Progenitor cell of endocrine pancreas (in vitro differentiated cells): ENCODE data around the gene DQX1. TPM values are rescaled to one million over a fixed set of nuclear protein-coding genes. Genes with fewer than 3 reads are reported as not detected.
A peak's percentile ranks its signal among the peaks of the same experiment; 100 is the strongest.
"Not testable (repeated sequence)": the region's sequence is repeated elsewhere in the genome, so short reads cannot be mapped to it uniquely, and the experiment has no call there.

Experiments
- DNase-seq: peaks from one replicate; pipeline ENCODE4 v3.0.0; 2021; ENCODE audit warnings: low spot score; ENCODE audit not compliant: unreplicated experiment
- H3K27ac Mint-ChIP-seq: 2 replicates; pipeline ENCODE4 v1.8.0; 2021; ENCODE audit warnings: mild to moderate bottlenecking, moderate library complexity, mixed read lengths
- H3K27me3 Mint-ChIP-seq: 2 replicates; pipeline ENCODE4 v1.8.0; 2021; ENCODE audit warnings: mixed read lengths
- H3K36me3 Mint-ChIP-seq: 2 replicates; pipeline ENCODE4 v1.8.0; 2022; ENCODE audit warnings: mixed read lengths; ENCODE audit not compliant: insufficient read depth
- H3K4me1 Mint-ChIP-seq: 2 replicates; pipeline ENCODE4 v1.8.0; 2021; ENCODE audit warnings: low read depth, mixed read lengths
- H3K4me3 Mint-ChIP-seq: 2 replicates; pipeline ENCODE4 v1.8.0; 2021; ENCODE audit warnings: low read depth, mild to moderate bottlenecking, moderate library complexity, mixed read lengths
- H3K9me3 Mint-ChIP-seq: 2 replicates; pipeline ENCODE4 v1.8.0; 2021; ENCODE audit warnings: low read depth, mixed read lengths
- total RNA-seq: library from RNA; stranded (reverse); gene quantifications from 2 replicates; pipeline ENCODE4 v1.2.1, GENCODE V29; 2021
- TF ChIP-seq, protein P1 (sequence below): fragments of 200-600 bp; sonication (generic); IDR thresholded peaks from one replicate; pipeline ENCODE4 v1.5.0; 2021; ENCODE audit warnings: antibody characterized with exemption, mild to moderate bottlenecking; ENCODE audit not compliant: unreplicated experiment

The DQX1 gene
- total RNA-seq, 1 donor from 2014 or later: 1.5 TPM

DNA sequence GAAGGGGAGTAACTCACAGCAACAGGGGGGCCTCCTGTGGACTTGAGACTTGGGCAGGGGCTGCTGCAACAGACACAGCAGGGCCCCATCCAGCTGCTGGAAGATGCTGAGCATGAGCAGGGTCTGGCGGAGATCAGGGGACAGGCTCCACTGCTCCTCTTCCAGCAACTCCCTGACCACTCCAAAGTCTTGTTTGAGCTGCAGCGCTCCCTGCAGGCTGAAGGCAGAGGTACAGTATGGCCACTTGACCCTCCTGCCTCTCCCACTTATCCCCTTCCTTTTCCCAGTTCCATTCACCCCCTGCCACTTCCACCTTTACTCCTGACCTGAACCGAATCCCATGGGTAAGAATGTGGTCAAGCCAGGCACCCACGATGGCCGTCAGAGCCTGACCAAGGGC is 51.1 kb downstream of the DQX1 start:
- Mint-ChIP-seq H3K9me3 (no peaks in the 10 kb centered on the region), H3K4me3 (no peak overlapping the region), H3K36me3 (peaks cover 9% of the 10 kb centered on the region), H3K27me3 (no peaks in the 10 kb centered on the region), H3K4me1 (peaks cover 14% of the 10 kb centered on the region), H3K27ac (no peak overlapping the region)
- TF ChIP-seq, protein P1, sequence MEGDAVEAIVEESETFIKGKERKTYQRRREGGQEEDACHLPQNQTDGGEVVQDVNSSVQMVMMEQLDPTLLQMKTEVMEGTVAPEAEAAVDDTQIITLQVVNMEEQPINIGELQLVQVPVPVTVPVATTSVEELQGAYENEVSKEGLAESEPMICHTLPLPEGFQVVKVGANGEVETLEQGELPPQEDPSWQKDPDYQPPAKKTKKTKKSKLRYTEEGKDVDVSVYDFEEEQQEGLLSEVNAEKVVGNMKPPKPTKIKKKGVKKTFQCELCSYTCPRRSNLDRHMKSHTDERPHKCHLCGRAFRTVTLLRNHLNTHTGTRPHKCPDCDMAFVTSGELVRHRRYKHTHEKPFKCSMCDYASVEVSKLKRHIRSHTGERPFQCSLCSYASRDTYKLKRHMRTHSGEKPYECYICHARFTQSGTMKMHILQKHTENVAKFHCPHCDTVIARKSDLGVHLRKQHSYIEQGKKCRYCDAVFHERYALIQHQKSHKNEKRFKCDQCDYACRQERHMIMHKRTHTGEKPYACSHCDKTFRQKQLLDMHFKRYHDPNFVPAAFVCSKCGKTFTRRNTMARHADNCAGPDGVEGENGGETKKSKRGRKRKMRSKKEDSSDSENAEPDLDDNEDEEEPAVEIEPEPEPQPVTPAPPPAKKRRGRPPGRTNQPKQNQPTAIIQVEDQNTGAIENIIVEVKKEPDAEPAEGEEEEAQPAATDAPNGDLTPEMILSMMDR: peak; percentile 28
- no peak for DNase-seq

DNA sequence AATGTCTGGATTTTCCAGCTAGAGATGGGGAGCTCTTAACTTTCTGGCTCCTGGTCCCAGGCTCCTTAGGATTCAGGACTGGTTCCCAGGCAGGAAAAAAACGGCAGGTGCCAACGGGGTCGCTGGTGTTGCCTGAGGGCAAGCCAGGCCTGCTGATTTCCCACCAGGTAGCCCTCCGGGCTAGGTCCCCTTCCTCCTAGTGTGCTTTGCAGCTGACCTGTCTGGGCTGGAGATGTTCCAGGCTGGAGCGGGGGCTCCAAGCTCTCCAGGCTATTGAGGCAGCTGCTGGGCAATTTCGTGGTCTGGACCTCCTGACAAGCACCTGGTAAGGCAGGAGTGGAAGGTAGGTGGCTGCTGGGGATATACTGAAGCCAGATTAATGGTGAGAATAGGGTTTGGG is 51.5 kb downstream of the DQX1 start:
- Mint-ChIP-seq H3K9me3 (no peaks in the 10 kb centered on the region), H3K27ac (no peak overlapping the region), H3K4me3 (no peak overlapping the region), H3K27me3 (no peaks in the 10 kb centered on the region), H3K4me1 (peaks cover 14% of the 10 kb centered on the region), H3K36me3 (peaks cover 9% of the 10 kb centered on the region)
- TF ChIP-seq, protein P1: no peak
- DNase-seq: no peak

DNA sequence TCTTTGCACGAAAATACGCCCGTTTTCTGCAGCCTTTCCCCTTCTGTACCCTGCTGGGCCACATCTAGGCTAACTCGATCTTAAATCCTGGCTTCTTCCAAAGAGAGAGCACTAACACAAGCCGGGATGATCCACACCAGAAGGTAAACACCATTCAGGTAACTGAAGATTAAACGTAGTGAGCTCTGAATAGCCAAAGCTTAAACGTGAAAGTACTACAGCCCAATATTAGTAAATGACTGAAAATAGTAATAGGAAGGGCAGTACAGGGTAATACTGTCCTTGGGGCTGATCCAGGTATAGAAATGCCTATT is 53.1 kb downstream of the DQX1 start:
- peak overlapping the region; percentile 86 for H3K4me3 Mint-ChIP-seq
- H3K9me3 Mint-ChIP-seq: no peaks in the 10 kb centered on the region
- no peaks in the 10 kb centered on the region for H3K27me3 Mint-ChIP-seq

DNA sequence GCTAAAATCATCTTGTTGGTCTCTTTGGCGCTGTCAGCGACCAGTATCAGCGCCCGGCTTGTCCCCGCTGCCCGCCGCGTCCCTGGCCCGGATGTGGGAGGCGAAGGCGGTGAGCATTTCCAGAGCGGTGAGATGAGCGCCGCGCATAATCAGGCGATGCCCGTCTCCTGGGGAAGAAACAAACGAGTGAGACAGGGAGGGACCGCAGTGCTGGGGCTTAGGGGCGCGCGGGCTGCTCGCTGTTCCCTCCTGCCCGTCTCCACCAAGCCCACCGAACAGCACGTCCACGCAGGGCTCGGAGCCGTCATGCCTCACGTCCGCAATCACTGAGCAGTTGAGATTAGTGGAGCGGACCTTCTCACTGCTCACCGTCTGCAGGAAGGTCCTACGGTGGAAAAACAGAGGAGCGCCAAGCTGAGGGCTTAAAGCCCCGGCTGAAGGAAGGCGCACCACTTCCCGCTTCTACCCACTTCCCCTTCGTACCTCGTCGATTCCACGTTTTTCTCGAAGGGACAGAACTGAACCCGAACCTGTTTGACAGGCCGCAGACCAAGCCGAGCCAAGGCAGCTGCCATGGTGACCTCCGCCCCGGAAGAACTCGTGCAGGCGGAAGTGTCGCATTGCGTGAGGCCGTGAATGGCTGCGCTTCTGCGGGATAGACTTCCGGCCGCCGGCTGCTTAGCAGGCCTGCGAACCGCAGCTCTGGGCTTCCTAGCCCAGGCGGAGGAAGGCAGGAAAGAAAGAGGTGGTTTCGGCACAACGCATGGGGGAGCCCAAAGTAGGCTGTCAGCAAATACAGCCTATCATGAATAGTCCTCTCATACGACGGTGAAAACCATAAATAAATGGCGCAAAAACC is 53.7 kb downstream of the DQX1 start, which contains the start of gene MRPL53:
Gene MRPL53, minus strand, starts transcription at position 595 of the 859 bp plus-strand sequence. Its CDS starts 20 bp downstream, at position 575.
- Mint-ChIP-seq H3K27me3 (no peaks in the 10 kb centered on the region), H3K4me3 (peak within 1 kb of the TSS; percentile 86), H3K9me3 (no peaks in the 10 kb centered on the region), H3K27ac (peak within 1 kb of the TSS; percentile 98), H3K36me3 (peaks cover 5% of the 10 kb centered on the region), H3K4me1 (peaks cover 14% of the 10 kb centered on the region)
- TF ChIP-seq, protein P1: no peak
- DNase-seq: peak; percentile 88

More for the DNA sequence above, 53.1 kb downstream of the DQX1 start:
- TF ChIP-seq, protein P1: no peak
- no peak for DNase-seq
- Mint-ChIP-seq H3K36me3 (peaks cover 5% of the 10 kb centered on the region), H3K4me1 (peaks cover 14% of the 10 kb centered on the region), H3K27ac (peak overlapping the region; percentile 98)

DNA sequence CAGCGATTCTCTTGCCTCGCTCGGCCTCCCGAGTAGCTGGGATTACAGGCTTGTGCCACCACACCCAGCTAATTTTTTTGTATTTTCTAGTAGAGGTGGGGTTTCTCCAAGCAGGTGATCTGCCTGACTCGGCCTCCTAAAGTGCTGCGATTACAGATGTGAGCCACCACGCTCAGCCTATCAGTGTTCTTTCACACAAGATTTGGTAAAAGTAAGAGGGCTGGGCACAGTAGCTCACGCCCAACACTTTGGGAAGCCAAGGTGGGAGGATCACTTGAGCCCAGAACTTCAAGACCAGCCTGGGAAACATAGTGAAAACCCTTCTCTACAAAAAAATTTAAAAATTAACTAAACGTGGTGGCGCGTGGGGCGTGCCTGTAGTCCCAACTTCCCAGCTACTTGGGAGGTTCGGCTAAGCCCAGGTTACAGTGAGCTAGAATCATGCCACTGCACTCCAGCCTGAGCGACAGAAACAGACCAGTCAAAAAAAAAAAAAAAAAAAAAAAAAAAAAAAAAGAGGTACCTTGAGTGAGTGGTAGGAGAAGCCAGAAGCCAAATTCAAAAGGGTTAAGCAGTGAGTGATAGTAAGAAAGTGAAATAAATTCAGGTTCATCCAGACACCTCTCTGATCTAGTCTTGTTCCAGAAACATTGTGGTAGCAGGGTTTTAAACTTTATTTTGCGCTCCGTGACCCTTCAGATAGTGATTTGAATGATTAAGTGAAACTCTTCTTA is 54.5 kb downstream of the DQX1 start:
- DNase-seq: no peak
- Mint-ChIP-seq H3K4me1 (peaks cover 14% of the 10 kb centered on the region), H3K36me3 (peaks cover 5% of the 10 kb centered on the region), H3K27me3 (no peaks in the 10 kb centered on the region), H3K4me3 (peak overlapping the region; percentile 86), H3K27ac (peak overlapping the region; percentile 98), H3K9me3 (no peaks in the 10 kb centered on the region)
- TF ChIP-seq, protein P1: no peak

DNA sequence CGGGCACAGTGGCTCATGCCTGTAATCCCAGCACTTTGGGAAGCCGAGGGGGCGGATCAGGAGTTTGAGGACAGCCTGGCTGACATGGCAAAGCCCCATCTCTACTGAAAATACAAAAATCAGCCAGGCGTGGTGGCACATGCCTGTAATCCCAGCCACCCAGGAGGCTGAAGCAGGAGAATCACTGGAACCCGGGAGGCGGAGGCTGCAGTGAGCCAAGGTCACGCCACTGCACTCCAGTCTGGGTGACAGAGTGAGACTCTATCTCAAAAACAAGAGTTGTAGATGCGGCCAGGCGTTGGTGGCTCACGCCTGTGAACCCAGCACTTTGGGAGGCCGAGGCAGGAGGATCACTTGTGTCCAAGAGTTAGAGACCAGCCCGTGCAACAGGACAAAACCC is 55.3 kb downstream of the DQX1 start:
- H3K4me3 Mint-ChIP-seq: peak overlapping the region; percentile 61
- not testable (repeated sequence) for DNase-seq, H3K27ac Mint-ChIP-seq, H3K27me3 Mint-ChIP-seq, H3K36me3 Mint-ChIP-seq, H3K9me3 Mint-ChIP-seq
- peaks cover 17% of the 10 kb centered on the region for H3K4me1 Mint-ChIP-seq
